Measurements from ENCODE around the gene HDAC9.

DNA sequence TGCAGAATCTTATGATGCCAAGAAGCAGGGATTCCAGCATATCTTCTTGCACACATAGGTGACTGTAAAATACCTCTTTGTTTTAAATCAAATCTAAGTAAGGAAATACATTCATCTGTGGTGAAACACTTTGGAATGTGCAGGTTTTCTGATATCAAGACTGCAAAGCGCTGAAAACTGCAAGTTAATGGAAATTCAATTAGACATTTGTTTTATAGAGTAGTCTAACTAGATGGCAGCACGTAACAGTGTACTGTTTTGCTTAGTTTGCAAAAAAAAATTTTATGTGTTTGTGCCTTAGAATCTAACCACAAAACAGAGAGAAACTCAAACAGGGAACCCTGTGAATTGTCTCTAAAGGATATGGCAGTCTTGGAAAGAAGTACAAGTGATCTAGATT, 259.2 kb downstream of the HDAC9 start:
- TF ChIP-seq, protein P1, sequence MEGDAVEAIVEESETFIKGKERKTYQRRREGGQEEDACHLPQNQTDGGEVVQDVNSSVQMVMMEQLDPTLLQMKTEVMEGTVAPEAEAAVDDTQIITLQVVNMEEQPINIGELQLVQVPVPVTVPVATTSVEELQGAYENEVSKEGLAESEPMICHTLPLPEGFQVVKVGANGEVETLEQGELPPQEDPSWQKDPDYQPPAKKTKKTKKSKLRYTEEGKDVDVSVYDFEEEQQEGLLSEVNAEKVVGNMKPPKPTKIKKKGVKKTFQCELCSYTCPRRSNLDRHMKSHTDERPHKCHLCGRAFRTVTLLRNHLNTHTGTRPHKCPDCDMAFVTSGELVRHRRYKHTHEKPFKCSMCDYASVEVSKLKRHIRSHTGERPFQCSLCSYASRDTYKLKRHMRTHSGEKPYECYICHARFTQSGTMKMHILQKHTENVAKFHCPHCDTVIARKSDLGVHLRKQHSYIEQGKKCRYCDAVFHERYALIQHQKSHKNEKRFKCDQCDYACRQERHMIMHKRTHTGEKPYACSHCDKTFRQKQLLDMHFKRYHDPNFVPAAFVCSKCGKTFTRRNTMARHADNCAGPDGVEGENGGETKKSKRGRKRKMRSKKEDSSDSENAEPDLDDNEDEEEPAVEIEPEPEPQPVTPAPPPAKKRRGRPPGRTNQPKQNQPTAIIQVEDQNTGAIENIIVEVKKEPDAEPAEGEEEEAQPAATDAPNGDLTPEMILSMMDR (IDR thresholded peaks at IDR 0.05): no peak
- TF ChIP-seq POLR2AphosphoS5 (IDR thresholded peaks at IDR 0.05) (no peak), POLR2A (IDR thresholded peaks at IDR 0.05) (no peak), EP300 (IDR thresholded peaks at IDR 0.05) (no peak)
